GM19238 (cell line): ENCODE results near the gene NHLH2.

Experiments used
- DNase-seq: peaks from one replicate; pipeline ENCODE4 v3.0.0; 2011; ENCODE audit warnings: low spot score; ENCODE audit not compliant: insufficient read length

The NHLH2 gene

DNA sequence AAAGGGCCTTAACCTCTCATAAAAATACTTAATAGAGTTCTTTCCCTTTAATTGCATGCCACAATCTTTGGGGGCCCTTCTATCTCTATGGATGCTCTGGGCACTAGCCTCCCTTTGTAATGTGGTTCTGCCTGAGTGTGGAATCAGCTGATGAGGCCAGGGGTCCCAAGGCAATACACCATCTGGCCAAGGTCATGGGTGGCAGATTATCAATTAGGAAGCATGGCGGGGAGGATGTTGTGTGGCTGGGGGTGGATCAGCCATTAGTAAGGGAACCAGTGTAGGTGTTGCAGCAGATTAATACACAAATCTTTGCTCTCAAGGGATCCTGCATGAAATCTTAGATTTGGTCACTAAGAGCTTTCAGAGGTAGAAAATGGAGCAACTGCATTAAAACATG lies 35.3 kb downstream of the NHLH2 start:
- DNase-seq = no peak

DNA sequence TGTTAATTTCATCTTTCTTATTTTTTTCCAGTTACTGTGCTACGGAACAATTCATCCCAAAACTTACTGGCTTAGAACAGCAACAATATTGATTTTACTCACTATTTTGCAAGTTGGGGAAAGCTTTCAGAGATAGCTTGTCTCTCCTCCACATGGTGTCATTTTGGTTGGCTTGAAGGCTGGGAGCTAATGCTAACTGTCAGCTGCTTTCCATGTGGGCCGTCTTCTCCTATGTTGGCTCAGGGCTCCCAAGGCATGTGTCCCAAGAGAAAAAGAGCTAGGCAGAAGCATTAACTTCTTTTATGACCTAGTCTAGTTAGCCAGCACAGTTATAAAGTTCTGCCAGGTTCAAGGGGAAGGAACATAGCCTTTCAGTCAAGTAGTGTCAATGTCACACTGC lies 38.5 kb downstream of the NHLH2 start:
- DNase-seq = no peak

DNA sequence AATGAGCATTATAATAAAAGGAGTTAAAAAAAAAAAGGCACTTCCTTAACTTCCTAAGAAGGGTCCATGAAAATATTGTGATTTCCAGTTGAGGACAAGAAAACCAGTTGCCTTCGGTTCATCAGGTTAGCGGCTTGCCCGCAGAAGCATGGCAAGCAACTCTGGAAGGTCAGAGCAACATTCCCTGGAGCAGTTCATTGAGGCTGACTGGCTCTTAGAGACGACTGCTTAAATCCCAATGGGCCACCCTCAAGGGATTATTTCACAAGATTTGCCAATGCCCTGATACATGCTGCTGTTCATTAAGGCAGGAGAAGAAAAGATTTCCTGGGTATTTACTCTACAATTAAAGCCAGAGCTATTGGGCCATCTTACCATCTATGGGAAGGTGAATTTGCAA lies 43.4 kb downstream of the NHLH2 start:
- DNase-seq = no peak

DNA sequence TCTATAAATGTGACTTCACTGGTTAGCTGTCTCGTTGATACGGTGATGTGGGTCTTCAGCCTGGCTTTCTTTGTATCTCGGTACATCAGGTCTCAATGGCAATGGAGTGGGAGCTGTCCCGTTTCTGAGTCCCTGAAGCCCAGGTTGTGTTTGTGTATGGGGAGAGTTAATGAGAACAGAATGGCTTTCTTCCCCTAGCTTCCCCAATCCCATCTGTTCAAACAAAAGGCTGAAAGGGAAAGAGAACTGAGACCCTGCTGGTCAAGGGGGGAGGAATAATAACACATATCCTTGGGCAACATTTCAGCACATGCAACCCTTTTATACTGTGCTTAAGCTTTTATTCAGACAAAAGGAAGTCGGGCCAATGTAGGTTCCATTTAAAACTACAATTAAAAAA lies 44.0 kb downstream of the NHLH2 start:
- no peak for DNase-seq

DNA sequence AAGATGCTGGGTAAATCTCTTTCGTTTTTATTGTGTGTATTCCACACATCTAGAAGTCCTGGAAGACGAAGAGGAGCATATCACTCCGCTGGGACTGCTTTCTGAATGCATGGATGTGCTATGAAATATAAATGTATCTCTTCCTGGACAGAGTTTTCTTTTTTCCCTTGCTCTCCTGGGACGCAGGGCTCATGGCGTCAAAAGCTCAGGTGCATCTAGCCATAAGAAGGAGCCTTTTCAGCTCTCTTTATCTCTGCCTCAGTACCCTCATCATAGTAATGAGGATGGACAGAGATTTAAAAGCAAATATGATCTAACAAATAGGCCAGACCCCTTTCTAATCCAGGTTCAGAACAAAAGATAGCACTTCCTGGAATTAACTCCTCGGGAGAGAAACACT lies 44.9 kb downstream of the NHLH2 start:
- DNase-seq = no peak

DNA sequence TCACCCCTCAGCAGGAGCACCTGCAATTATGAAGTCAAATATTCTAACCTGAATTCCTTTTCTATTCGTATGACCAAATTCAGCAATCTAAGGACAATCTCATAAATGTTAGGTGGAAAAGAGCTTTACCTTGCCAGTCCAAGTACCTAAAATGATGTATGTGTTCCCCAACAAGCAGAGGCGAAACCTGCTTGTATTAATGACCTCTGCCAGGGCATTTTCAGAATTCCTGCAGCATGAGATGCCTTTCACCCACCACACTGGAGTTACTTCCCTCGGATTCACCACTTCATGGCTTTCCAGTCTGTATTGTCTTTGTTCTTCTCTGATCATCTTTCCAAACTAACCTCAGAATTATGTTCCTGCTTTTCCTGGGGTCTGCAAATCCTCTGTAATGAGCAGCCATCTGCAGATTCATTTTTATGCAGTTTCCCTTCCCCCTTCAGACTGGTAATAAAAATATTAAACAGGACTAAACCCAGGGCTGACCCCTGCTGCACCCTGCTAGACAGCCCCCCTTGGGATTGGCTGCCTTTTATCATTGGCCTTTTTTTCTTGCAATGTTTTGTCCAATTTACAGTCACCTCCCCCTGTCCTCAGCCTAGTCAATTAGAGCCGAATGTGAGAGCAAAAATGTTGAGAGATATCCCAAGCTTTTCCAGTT lies 45.8 kb downstream of the NHLH2 start:
- no peak for DNase-seq

DNA sequence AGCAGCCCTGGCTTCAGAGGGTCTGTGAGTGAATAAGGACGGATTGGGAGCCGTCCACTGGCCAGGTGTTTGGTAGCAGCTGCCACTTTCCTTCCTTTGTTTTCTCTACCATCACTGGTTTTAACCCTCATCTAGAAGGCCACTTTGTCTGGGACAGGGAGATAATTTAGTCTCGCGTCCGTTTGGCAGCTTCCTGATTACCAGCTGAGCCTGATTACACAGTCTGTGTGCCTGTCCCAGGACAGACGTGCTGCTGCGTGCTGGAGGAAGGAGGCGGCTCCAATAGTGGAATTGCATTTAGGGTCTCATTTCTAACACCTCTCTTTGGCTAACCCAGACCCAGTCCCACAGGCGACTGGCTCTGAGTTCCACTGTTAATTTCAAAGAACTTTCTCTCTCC lies 47.8 kb downstream of the NHLH2 start:
- DNase-seq = no peak

DNA sequence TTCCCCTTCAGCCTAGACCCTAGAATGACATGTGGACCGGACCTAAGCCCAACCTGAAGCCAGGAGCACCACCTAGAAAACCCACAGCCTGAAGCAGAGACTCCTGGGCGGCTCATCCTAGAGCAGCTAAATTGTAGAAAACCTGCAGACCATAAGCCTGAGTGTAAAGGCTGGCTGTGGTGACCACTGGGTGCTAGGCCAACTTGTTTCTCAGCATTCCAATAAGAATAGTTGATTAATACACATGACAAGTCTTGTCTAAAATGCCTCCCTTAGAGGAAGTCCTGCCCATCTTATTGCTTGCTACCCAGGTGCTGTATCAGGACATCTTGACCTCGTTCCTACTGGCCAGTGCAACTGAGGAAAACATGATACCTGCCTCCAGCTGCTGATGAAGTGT lies 49.1 kb downstream of the NHLH2 start:
- DNase-seq = no peak

DNA sequence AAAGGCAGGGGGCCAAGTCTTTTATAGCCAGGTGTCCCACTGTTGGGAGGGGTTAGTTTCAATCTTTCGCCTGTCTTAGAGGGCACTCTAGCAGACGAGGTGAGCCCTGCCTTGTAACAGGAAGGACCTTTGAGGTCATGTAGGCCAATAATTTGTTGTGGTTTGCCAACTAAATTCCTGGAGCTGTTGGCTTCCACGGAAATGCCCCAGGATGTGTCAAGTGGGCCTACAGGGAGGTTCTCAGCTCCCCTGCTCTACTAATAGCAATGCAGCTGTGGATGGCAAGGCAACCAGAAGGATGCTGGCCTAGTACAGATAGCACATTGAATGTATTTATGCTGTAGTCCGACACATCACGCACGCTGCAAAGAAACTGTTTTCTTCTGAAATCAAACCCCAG lies 50.1 kb downstream of the NHLH2 start:
- DNase-seq = no peak

DNA sequence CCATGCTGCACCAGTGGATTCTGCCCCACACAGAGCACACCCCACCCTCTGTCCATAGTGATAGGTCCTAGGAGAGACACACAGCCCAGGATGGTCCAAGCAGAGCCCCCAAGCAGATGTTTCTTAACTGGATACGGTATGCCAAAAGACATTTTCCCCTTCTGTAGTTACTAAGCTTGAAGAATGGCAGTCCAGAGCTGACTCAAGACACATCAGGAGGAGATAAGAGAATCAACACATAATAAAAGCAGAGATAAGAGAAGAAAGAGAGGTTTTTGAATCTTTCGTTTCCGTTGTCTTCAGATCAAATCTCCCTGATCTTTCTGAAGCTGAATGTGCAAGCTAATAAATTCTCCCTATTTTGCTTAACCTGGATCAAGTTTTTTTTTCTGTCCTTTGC lies 50.6 kb downstream of the NHLH2 start:
- no peak for DNase-seq
